HL-60 (cell line): ENCODE results near the gene ITSN2.

ENCODE experiments used
- GABPA ChIP-seq: IDR thresholded peaks from 2 replicates; pipeline ENCODE4 v1.6.1; 2012; ENCODE audit warnings: low read depth
- POLR2AphosphoS5 ChIP-seq: IDR thresholded peaks from 2 replicates; pipeline ENCODE4 v1.6.1; 2012; ENCODE audit warnings: low read depth
- SPI1 ChIP-seq: IDR thresholded peaks from 2 replicates; pipeline ENCODE4 v1.6.1; 2012; ENCODE audit warnings: low read depth, mild to moderate bottlenecking, borderline replicate concordance
- TF ChIP-seq, protein P1 (sequence below): IDR thresholded peaks from 2 replicates; pipeline ENCODE4 v1.6.1; 2012; ENCODE audit warnings: low read depth; ENCODE audit not compliant: insufficient replicate concordance
- TF ChIP-seq, protein P2 (sequence below): IDR thresholded peaks from one replicate; pipeline ENCODE4 v1.5.1; 2011; ENCODE audit warnings: low read length, control low read depth, inconsistent platforms; ENCODE audit not compliant: insufficient read depth

DNA sequence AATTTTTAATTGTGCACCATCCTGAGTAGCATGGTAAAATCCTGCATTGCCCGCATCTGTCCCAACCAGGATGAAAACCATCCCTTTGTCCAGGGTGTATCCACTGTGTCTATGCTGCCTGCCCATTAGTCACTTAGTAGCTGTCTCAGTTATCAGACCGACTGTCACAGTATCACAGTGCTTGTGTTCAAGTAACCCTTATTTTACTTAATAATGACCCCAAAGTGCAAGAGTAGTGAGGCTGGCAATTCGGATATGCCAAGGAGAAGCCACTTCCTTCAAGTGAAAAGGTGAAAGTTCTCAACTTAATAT is 8.8 kb downstream of the ITSN2 start:
- TF ChIP-seq SPI1 (no peak), GABPA (no peak), POLR2AphosphoS5 (no peak)
- TF ChIP-seq, protein P1, sequence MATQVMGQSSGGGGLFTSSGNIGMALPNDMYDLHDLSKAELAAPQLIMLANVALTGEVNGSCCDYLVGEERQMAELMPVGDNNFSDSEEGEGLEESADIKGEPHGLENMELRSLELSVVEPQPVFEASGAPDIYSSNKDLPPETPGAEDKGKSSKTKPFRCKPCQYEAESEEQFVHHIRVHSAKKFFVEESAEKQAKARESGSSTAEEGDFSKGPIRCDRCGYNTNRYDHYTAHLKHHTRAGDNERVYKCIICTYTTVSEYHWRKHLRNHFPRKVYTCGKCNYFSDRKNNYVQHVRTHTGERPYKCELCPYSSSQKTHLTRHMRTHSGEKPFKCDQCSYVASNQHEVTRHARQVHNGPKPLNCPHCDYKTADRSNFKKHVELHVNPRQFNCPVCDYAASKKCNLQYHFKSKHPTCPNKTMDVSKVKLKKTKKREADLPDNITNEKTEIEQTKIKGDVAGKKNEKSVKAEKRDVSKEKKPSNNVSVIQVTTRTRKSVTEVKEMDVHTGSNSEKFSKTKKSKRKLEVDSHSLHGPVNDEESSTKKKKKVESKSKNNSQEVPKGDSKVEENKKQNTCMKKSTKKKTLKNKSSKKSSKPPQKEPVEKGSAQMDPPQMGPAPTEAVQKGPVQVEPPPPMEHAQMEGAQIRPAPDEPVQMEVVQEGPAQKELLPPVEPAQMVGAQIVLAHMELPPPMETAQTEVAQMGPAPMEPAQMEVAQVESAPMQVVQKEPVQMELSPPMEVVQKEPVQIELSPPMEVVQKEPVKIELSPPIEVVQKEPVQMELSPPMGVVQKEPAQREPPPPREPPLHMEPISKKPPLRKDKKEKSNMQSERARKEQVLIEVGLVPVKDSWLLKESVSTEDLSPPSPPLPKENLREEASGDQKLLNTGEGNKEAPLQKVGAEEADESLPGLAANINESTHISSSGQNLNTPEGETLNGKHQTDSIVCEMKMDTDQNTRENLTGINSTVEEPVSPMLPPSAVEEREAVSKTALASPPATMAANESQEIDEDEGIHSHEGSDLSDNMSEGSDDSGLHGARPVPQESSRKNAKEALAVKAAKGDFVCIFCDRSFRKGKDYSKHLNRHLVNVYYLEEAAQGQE = no peak
- TF ChIP-seq, protein P2, sequence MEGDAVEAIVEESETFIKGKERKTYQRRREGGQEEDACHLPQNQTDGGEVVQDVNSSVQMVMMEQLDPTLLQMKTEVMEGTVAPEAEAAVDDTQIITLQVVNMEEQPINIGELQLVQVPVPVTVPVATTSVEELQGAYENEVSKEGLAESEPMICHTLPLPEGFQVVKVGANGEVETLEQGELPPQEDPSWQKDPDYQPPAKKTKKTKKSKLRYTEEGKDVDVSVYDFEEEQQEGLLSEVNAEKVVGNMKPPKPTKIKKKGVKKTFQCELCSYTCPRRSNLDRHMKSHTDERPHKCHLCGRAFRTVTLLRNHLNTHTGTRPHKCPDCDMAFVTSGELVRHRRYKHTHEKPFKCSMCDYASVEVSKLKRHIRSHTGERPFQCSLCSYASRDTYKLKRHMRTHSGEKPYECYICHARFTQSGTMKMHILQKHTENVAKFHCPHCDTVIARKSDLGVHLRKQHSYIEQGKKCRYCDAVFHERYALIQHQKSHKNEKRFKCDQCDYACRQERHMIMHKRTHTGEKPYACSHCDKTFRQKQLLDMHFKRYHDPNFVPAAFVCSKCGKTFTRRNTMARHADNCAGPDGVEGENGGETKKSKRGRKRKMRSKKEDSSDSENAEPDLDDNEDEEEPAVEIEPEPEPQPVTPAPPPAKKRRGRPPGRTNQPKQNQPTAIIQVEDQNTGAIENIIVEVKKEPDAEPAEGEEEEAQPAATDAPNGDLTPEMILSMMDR = no peak
